Measurements from ENCODE around the gene ELF1.
"Not testable (repeated sequence)": the region's sequence is repeated elsewhere in the genome, so short reads cannot be mapped to it uniquely, and the experiment has no call there.

- not testable (repeated sequence) for TF ChIP-seq CTCF (conservative IDR thresholded peaks at IDR 0.05); EZH2 (IDR thresholded peaks at IDR 0.05; ENCODE audit: low read depth)
These were observed 109.4 kb downstream of the ELF1 start for GRCh38 chr13:40909541-40910200.

Data from PC-9 (cell line).